Stimulated activated CD4-positive, alpha-beta T cell treated with anti-CD3 and anti-CD28 coated beads, Interleukin-12 subunit alpha, Interleukin-12 subunit beta, amount 100 ng/mL, for 48 hours (primary cell): ENCODE measurements around the gene C2CD4C.
A peak's percentile ranks its signal among the peaks of the same experiment; 100 is the strongest.
"Not testable (repeated sequence)": the region's sequence is repeated elsewhere in the genome, so short reads cannot be mapped to it uniquely, and the experiment has no call there.

Source experiments
- DNase-seq, 3 donors: peaks; one replicate each; pipeline ENCODE4 v3.0.0-alpha.2; 2020; ENCODE audit warnings: low read depth in 2 of 3, low spot score in 1 of 3

C2CD4C gene

GRCh38 chr19:384799-385169 is 24.2 kb downstream of the C2CD4C start:
- no peak for DNase-seq

- no peak for DNase-seq
These were observed 24.8 kb downstream of the C2CD4C start for GRCh38 chr19:383922-384798.

GRCh38 chr19:383040-383439 is 25.9 kb downstream of the C2CD4C start:
- no peak for DNase-seq

- DNase-seq: peak; percentile 34 to 40 (median 36)
These were observed 26.4 kb downstream of the C2CD4C start for GRCh38 chr19:382578-382977.

GRCh38 chr19:381901-382300 is 27.0 kb downstream of the C2CD4C start:
- peak in 2 of 3 donors; percentile 13 to 21 for DNase-seq

- not testable (repeated sequence) for DNase-seq
These were observed 28.2 kb downstream of the C2CD4C start for GRCh38 chr19:380618-381219.

- no peak for DNase-seq
These were observed 29.2 kb downstream of the C2CD4C start for GRCh38 chr19:379796-380195.

GRCh38 chr19:378706-379105 is 30.2 kb downstream of the C2CD4C start:
- DNase-seq: no peak

GRCh38 chr19:377801-378581 is 31.0 kb downstream of the C2CD4C start:
- no peak for DNase-seq

- DNase-seq: no peak
These were observed 32.9 kb downstream of the C2CD4C start for GRCh38 chr19:376111-376470.

GRCh38 chr19:375395-376110 is 33.4 kb downstream of the C2CD4C start:
- DNase-seq: no peak

- no peak for DNase-seq
These were observed 34.1 kb downstream of the C2CD4C start for GRCh38 chr19:374886-375235.

GRCh38 chr19:374183-374885 is 34.6 kb downstream of the C2CD4C start:
- DNase-seq: no peak

GRCh38 chr19:373391-374182 is 35.4 kb downstream of the C2CD4C start:
- DNase-seq: no peak

GRCh38 chr19:372306-372890 is 36.5 kb downstream of the C2CD4C start:
- no peak for DNase-seq

GRCh38 chr19:371501-372168 is 37.3 kb downstream of the C2CD4C start:
- no peak for DNase-seq

GRCh38 chr19:370641-371330 is 38.2 kb downstream of the C2CD4C start:
- DNase-seq: no peak

- DNase-seq: no peak
These were observed 39.1 kb downstream of the C2CD4C start for GRCh38 chr19:369876-370275.
